OCI-LY7 (cell line): Measurements from ENCODE around the gene PKN1. TPM values are rescaled to one million over a fixed set of nuclear protein-coding genes. Genes with fewer than 3 reads are reported as not detected.
A peak's percentile ranks its signal among the peaks of the same experiment; 100 is the strongest.

Experiments used
- BruUV-seq: library from RNA; stranded (reverse); fragments of 400-500 nt; replicated peaks from 2 replicates; lab custom pipeline; 2021; lab: Mats Ljungman, UMichigan
- CTCF ChIA-PET: fragments of 300-600 bp; sonication (Branson Sonifier 250); formaldehyde crosslinking; loops from one replicate; lab custom pipeline; 2022; ENCODE audit warnings: antibody characterized with exemption; ENCODE audit not compliant: unreplicated experiment; lab: Charles Lee
- POLR2A ChIA-PET: fragments of 300-600 bp; sonication (Branson Sonifier 250); formaldehyde crosslinking; loops from one replicate; lab custom pipeline; 2022; ENCODE audit warnings: antibody characterized with exemption; lab: Charles Lee
- DNase-seq: peaks from one replicate; pipeline ENCODE4 v3.0.0-alpha.2; 2015; ENCODE audit warnings: low spot score
- H2AFZ ChIP-seq: fragments of 200-600 bp; sonication (generic), shearing (Covaris generic); 2 replicates; pipeline ENCODE4 v1.6.1; 2014; ENCODE audit warnings: mild to moderate bottlenecking, antibody characterized with exemption, low read length, moderate library complexity
- H3K27ac ChIP-seq: fragments of 200-600 bp; sonication (generic); 2 replicates; pipeline ENCODE4 v1.5.1; 2014; ENCODE audit warnings: mixed run types, low read depth, mild to moderate bottlenecking, moderate library complexity, low read length, inconsistent platforms; ENCODE audit not compliant: poor library complexity, severe bottlenecking
- H3K36me3 ChIP-seq: fragments of 200-600 bp; sonication (generic); 2 replicates; pipeline ENCODE4 v1.6.1; 2014; ENCODE audit warnings: mild to moderate bottlenecking, antibody characterized with exemption, low read length, moderate library complexity, mixed read lengths; ENCODE audit not compliant: insufficient read depth
- H3K4me1 ChIP-seq: fragments of 200-600 bp; sonication (generic); 2 replicates; pipeline ENCODE4 v1.5.1; 2014; ENCODE audit warnings: mild to moderate bottlenecking, low read length; ENCODE audit not compliant: insufficient read depth, poor library complexity, severe bottlenecking
- H3K4me2 ChIP-seq: fragments of 200-600 bp; sonication (generic); 2 replicates; pipeline ENCODE4 v1.6.1; 2014; ENCODE audit warnings: mild to moderate bottlenecking, low read length
- H3K4me3 ChIP-seq: fragments of 200-600 bp; sonication (generic); 2 replicates; pipeline ENCODE4 v1.5.1; 2014; ENCODE audit warnings: mild to moderate bottlenecking, low read depth, low read length; ENCODE audit not compliant: poor library complexity, severe bottlenecking
- H3K79me2 ChIP-seq: fragments of 200-600 bp; sonication (generic); 2 replicates; pipeline ENCODE4 v1.6.1; 2016; ENCODE audit warnings: low read depth, mild to moderate bottlenecking, low read length, moderate library complexity, mixed read lengths; ENCODE audit not compliant: insufficient read depth
- H3K9me2 ChIP-seq: fragments of 200-600 bp; sonication (generic); 2 replicates; pipeline ENCODE4 v1.6.1; 2016; ENCODE audit warnings: mild to moderate bottlenecking, low read length, mixed read lengths; ENCODE audit not compliant: insufficient read depth
- H3K9me3 ChIP-seq: fragments of 200-600 bp; sonication (generic); 2 replicates; pipeline ENCODE4 v1.6.1; 2014; ENCODE audit warnings: mild to moderate bottlenecking, mixed run types, low read length, mixed read lengths
- H4K20me1 ChIP-seq: fragments of 200-600 bp; sonication (generic); 2 replicates; pipeline ENCODE4 v1.6.1; 2014; ENCODE audit warnings: mild to moderate bottlenecking, antibody characterized with exemption, low read length, moderate library complexity, mixed read lengths; ENCODE audit not compliant: insufficient read depth
- EZH2phosphoT487 ChIP-seq: fragments of 200-600 bp; sonication (generic); IDR thresholded peaks from 2 replicates; pipeline ENCODE4 v1.6.1; 2018; ENCODE audit warnings: low read depth, borderline replicate concordance, mild to moderate bottlenecking, mixed run types, antibody characterized with exemption, low read length, moderate library complexity, mixed read lengths
- intact Hi-C: fragments of 100-400 bp; cut with micrococcal nuclease; formaldehyde crosslinking; loops from one replicate; pipeline ENCODE4 v1.10.0; 2022; ENCODE audit not compliant: unreplicated experiment
- small RNA-seq: library from RNA; depleted of rRNA; stranded (forward); fragments of <200 nt; gene quantifications from one replicate; pipeline ENCODE3, GENCODE V24; 2014
- total RNA-seq, 2 experiments: library from RNA; depleted of rRNA in 1 of 2; stranded (reverse); fragments of >200 nt in 1 of 2; shearing (Covaris generic) in 1 of 2; gene quantifications; 2 replicates each; pipeline ENCODE4 v1.2.3, GENCODE V29; 2014 to 2022
- TF ChIP-seq, protein P1 (sequence below): fragments of 200-600 bp; sonication (generic); conservative IDR thresholded peaks from 2 replicates; pipeline ENCODE4 v1.5.1; 2014; ENCODE audit warnings: mild to moderate bottlenecking, antibody characterized with exemption, low read length, moderate library complexity, mixed read lengths

Gene PKN1
- total RNA-seq, 2 experiments from 2014 or later: 117 to 233 TPM

DNA sequence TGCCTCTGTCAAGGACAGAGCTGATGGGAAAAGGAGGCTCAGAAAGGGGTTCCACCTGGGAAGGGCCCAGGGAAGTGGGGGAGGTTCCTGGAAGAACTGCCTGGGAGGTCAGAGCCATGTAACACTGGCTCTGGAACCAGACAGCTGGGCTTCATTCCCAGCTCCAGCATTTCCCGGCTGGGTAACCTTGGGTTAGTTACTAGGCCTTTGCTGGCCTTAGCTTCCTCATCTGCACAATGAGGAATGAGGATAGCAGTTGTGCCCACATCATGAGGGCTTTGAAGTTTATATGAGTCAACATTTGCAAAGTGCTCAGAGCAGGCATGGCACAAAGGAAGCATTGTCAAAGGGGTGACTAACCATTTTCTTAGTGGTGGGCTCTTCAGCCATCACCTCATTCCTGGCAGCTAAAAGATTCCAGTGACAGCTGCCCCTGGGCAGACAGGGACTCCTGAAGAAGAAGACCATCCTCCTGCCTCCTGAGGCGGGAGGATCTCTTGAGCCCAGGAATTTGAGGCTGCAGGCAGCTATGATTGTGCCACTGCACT is 86.8 kb downstream of the PKN1 start:
- ChIA-PET POLR2A (no interaction called here), CTCF (no interaction called here)
- Histone ChIP-seq H2AFZ (no peak overlapping the region), H3K4me2 (no peak overlapping the region), H3K9me3 (no peaks in the 10 kb centered on the region), H3K4me1 (peaks cover 55% of the 10 kb centered on the region), H3K9me2 (no peaks in the 10 kb centered on the region), H3K36me3 (peaks cover 25% of the 10 kb centered on the region), H3K79me2 (peaks cover 31% of the 10 kb centered on the region), H3K4me3 (no peak overlapping the region), H3K27ac (peak overlapping the region; percentile 9), H4K20me1 (peaks cover 17% of the 10 kb centered on the region)
- no peak for DNase-seq
- BruUV-seq: no TSS peak
- TF ChIP-seq, protein P1, sequence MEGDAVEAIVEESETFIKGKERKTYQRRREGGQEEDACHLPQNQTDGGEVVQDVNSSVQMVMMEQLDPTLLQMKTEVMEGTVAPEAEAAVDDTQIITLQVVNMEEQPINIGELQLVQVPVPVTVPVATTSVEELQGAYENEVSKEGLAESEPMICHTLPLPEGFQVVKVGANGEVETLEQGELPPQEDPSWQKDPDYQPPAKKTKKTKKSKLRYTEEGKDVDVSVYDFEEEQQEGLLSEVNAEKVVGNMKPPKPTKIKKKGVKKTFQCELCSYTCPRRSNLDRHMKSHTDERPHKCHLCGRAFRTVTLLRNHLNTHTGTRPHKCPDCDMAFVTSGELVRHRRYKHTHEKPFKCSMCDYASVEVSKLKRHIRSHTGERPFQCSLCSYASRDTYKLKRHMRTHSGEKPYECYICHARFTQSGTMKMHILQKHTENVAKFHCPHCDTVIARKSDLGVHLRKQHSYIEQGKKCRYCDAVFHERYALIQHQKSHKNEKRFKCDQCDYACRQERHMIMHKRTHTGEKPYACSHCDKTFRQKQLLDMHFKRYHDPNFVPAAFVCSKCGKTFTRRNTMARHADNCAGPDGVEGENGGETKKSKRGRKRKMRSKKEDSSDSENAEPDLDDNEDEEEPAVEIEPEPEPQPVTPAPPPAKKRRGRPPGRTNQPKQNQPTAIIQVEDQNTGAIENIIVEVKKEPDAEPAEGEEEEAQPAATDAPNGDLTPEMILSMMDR: no peak
- TF ChIP-seq EZH2phosphoT487: no peak
- intact Hi-C loops: loop anchor here (5.0 kb wide), 1 partner anchor 37 kb away; no protein-coding TSS in a partner anchor

DNA sequence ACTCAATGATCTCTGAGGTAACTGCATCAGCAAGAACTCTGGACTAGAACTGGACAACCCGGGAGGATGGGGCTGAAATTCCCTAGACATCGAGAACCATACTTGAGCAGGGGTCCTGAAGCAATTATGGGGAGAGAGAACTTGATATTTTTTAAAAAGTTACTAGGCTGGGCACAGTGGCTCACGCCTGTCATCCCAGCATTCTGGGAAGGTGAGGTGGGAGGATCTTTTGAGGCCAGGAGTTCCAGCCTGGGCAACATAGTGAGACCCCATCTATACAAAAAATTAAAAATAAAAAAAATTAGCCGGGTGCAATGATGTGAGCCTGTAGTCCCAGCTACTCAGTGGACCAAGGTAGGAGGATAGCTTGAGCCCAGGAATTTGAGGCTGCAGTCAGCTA is 87.4 kb downstream of the PKN1 start:
- no peak overlapping the region for H2AFZ ChIP-seq
- DNase-seq: no peak
- BruUV-seq: no TSS peak
- H4K20me1 ChIP-seq: peaks cover 17% of the 10 kb centered on the region
- H3K4me2 ChIP-seq: no peak overlapping the region
- no peak overlapping the region for H3K27ac ChIP-seq
- ChIA-PET POLR2A (no interaction called here), CTCF (no interaction called here)
- H3K4me3 ChIP-seq: no peak overlapping the region
- H3K4me1 ChIP-seq: peaks cover 49% of the 10 kb centered on the region
- H3K9me2 ChIP-seq: no peaks in the 10 kb centered on the region
- TF ChIP-seq, protein P1: no peak
- no peak for TF ChIP-seq EZH2phosphoT487
- intact Hi-C loops: no loop called here
- peaks cover 26% of the 10 kb centered on the region for H3K79me2 ChIP-seq
- H3K36me3 ChIP-seq: peaks cover 19% of the 10 kb centered on the region
- H3K9me3 ChIP-seq: no peaks in the 10 kb centered on the region

Small RNA genes within 50 kb of the gene (small RNA-seq; reads per million reads assigned to genes)
- gene SNRPGP15: not detected

Other genes with a start within 250 kb of the PKN1 start
- gene ADGRL1, start 227.1 kb upstream of the PKN1 start, total RNA-seq (2014; rRNA removed; shearing (Covaris generic)): 2.6 and 5.0 TPM in 2 replicates
- gene ADGRL1, start 227.1 kb upstream of the PKN1 start, total RNA-seq (2022): 8.1 and 8.2 TPM in 2 replicates
- gene ADGRE5, start 51.9 kb upstream of the PKN1 start, total RNA-seq (2014; rRNA removed; shearing (Covaris generic)): 12.5 and 13.8 TPM in 2 replicates
- gene ADGRE5, start 51.9 kb upstream of the PKN1 start, total RNA-seq (2022): 47.5 and 48.7 TPM in 2 replicates
- 425 and 474 TPM in 2 replicates for gene DDX39A, start 14.0 kb upstream of the PKN1 start, total RNA-seq (2014; rRNA removed; shearing (Covaris generic))
- gene DDX39A, start 14.0 kb upstream of the PKN1 start, total RNA-seq (2022): 294 and 316 TPM in 2 replicates
- gene PTGER1, start 42.0 kb downstream of the PKN1 start, total RNA-seq (2014; rRNA removed; shearing (Covaris generic)): not detected in 2 replicates
- gene PTGER1, start 42.0 kb downstream of the PKN1 start, total RNA-seq (2022): 0.23 TPM in 1 of 2 replicates, not detected in the other
- gene GIPC1, start 62.8 kb downstream of the PKN1 start, total RNA-seq (2014; rRNA removed; shearing (Covaris generic)): 18.5 and 26.9 TPM in 2 replicates
- gene GIPC1, start 62.8 kb downstream of the PKN1 start, total RNA-seq (2022): 37.6 and 38.3 TPM in 2 replicates
- 62.9 and 76.7 TPM in 2 replicates for gene DNAJB1, start 85.1 kb downstream of the PKN1 start, total RNA-seq (2014; rRNA removed; shearing (Covaris generic))
- gene DNAJB1, start 85.1 kb downstream of the PKN1 start, total RNA-seq (2022): 51.7 and 63.7 TPM in 2 replicates
- 52.3 and 81.4 TPM in 2 replicates for gene TECR, start 96.3 kb downstream of the PKN1 start, total RNA-seq (2014; rRNA removed; shearing (Covaris generic))
- 128 and 130 TPM in 2 replicates for gene TECR, start 96.3 kb downstream of the PKN1 start, total RNA-seq (2022)
- gene NDUFB7, start 138.8 kb downstream of the PKN1 start, total RNA-seq (2014; rRNA removed; shearing (Covaris generic)): 282 and 301 TPM in 2 replicates
- 137 and 141 TPM in 2 replicates for gene NDUFB7, start 138.8 kb downstream of the PKN1 start, total RNA-seq (2022)
- gene CLEC17A, start 149.8 kb downstream of the PKN1 start, total RNA-seq (2014; rRNA removed; shearing (Covaris generic)): 45.7 and 51.1 TPM in 2 replicates
- gene CLEC17A, start 149.8 kb downstream of the PKN1 start, total RNA-seq (2022): 22.5 and 27.4 TPM in 2 replicates
- not detected in 2 replicates for gene ADGRE3, start 241.5 kb downstream of the PKN1 start, total RNA-seq (2014; rRNA removed; shearing (Covaris generic))
- gene ADGRE3, start 241.5 kb downstream of the PKN1 start, total RNA-seq (2022): not detected in 2 replicates